ENCODE data around the gene SSPN.
A peak's percentile ranks its signal among the peaks of the same experiment; 100 is the strongest.

SSPN gene

DNA sequence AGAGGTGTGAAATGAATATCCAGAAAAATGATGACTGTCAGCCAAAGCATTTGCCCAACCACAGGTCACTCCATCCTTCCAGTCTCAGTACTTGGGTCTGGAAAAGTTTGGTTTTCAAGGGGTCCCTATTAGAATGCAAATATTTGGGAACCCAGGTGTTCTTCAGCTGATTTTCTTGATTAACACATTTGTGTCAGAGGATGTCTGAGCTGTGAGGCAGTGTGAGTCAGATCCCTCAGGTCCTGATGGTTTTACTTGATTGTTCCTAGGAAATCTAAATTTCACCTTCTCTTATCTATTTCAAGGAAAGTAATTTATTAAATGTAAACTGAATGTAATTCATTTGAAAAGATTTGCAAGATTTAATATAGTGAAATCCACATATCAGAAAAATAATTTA is 71.5 kb downstream of the SSPN start:
- no peak for DNase-seq (ENCODE audit: low read depth)

DNA sequence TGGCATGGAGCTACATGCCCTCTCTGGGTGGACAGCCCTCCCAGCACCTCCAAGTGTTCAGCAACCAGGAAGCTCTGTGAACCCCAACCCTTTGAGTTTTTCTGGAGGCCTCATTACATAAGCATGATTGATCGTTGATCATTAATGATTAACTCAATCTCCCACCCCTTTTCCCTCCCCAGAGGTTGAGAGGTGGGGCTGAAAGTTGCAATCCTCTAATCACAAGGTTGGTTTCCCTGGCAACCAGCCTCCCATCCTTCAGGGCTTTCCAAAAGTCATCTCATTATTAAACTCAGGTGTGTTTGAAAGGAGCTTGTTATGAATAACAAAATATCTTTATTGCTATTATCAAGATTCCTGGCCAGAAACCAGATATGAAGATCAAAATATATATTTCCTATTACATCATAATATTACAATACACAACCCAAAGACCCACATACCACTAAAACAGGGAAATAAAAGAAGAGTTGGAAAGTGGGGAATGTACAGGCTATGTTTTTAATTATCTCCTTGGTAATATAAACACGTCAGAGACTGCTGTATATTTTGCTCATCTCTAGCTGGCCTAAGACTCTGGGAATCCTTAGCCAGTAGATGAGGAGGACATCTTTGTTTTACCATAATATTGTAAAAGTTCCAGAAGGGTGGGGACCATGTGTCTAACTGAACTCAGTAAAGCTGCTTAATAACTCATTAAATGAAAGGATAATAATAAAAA is 73.6 kb downstream of the SSPN start:
- no peak for DNase-seq (ENCODE audit: low read depth)

DNA sequence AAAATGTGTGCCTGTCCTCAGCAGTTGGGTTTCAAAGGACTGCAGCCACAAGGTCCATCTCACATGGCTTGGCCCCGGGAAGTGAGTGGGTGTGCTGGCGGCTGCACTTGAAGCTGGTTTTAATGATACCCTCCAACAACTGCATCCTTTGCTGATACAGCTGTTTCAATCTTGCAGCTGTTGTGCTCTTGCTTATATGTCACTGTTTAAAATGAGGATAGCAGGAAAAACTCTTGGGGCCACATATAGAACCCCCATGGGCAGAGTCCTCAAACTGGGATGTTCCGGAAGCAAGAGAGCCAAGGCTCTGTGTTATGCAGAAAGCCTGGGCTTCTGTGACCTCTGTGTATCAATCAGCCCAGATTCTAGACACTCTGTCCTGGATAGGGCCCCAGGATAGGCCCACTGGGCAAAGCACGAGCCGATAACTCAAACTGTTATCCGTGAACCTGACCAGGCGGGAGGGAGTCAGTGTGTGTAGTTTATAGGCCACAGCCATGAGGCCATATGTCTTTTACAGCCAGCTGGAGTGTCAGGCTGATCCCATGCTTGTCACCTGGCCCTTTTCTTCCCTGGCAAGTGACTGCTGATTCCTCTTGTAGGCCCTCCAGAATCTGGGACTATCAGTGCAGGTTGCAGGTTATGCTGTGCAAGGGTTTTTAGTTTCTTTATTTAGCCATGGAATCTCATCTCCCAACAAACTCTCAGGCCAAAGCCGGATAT is 74.3 kb downstream of the SSPN start:
- no peak for DNase-seq (ENCODE audit: low read depth)

DNA sequence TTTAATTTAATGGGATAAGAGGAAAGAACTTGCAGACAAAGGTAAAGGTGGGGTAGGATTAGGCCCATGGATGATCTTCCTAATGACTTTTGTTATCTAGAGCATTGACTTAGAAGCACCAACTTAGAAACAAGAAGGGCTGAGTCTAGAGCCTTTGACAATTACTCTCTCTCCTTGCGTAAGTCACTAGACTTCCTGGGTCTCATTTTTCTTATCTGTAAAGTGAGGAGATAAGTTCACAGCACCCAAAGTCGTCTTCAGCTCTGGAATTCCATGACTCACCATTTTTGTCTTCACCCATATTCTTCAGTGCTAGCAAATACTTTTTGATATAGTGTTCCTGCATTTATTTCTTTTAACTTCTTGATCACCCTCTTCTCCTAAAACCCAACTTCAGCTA is 75.7 kb downstream of the SSPN start:
- no peak for DNase-seq (ENCODE audit: low read depth)

DNA sequence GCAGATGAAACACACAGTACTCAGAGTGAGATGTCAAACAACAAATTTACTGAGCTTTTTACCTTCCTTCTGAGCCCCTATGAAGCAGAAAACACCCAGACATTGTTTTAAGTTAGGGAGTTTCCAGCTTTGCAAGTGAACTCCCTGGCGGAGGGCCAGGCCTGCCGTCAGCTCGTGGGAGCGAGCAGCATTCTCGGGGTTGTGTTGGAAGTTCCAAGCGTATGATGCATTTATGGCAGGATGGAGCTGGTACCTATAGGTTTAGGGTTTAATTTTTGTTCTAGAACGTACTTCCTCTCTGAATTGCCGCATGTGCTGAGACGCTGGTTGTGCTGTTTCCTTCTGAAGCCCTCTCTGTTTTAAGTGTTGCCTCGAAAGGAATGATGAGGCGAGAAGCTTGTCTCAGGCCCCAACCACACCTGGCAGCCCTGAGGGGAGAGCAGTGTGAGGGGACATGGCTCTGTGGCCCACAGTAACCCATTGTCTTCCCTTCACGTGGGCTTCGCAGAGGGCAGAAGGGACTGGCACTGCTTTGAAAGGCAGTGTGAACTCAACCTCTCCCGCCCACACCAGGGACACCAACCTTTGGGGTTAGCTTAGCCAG is 76.6 kb downstream of the SSPN start:
- no peak for DNase-seq (ENCODE audit: low read depth)

DNA sequence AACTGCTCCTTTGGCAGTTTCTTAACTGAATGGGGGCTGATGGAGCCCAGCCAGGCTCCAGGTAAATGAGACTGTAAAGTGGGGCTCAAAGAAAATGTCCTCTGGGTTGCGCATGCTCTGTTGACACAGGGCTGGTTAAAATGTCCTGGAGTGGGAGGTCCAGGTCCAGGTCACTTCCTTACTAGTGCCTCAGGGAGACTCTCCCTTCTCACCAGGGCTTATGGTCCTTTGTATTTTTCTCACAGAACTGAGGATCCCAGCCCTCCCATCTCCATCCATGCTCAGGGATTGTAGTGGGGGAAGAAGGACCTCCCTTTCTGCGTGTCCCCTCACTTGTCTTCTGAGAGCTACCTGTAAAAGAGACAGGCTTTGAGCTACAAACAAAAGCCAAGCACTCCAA is 77.5 kb downstream of the SSPN start:
- DNase-seq (ENCODE audit: low read depth), result no peak

DNA sequence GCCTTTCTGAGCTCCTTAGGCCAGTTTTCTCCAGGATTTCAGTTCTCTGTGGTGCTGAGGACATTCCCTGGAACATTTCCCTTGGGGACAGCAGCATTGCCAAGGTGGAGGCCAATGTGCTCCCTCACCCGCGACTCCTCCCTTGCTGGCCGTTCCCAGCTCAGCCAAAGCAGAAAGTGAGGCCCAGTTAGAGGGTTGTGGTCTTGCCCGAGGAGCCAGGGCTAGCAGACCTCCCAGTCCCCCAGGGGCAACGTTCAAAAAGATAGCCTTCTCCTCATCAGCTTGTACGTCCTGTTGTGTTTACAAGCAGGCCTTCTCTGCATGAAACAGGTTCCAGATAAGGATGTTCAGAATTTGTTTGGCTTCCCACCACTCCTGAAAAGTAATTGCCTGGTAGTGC is 78.4 kb downstream of the SSPN start:
- peak; percentile 49 for DNase-seq (ENCODE audit: low read depth)

DNA sequence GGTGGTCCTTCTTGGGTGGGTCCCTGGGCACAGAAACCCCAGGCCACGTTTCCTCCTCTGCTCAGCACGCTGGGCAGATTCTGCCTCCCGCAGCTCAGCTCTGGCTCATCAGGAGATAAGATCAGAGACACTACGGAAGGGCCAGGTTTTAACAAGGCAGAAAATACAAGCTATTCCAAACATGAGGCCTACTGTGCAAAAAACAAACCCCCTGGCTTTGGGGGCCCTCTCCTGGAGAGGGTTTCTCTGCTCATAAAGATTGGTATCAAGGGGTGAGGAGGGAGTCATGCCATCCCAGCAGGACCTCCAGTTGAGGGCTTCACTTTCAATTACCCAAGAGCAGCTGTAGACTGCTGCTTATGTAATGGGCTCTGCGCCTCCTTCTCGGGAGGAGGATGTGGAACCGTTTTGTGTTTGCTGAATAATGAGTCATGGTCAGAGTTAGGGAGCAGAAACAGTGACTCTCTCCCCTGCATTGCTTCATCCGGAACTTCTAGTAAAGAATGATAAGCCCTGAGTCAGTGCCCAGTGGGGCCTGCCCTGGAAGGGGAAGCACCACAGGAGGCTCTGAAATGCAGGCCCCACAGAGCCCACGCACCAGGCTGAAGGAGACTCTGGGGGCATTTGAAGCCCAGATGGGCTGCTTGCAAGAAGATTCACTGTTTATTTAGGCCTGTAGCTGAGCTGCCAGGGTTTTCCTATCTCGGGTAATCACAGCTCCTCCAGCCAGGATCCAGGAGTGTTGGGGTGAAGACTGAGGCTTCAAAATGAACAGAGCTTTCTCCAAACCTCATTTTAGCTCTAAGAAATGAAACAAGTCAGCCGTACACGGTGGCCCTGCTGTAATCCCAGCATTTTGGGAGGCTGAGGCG is 79.3 kb downstream of the SSPN start:
- peak; percentile 94 for DNase-seq (ENCODE audit: low read depth)

DNA sequence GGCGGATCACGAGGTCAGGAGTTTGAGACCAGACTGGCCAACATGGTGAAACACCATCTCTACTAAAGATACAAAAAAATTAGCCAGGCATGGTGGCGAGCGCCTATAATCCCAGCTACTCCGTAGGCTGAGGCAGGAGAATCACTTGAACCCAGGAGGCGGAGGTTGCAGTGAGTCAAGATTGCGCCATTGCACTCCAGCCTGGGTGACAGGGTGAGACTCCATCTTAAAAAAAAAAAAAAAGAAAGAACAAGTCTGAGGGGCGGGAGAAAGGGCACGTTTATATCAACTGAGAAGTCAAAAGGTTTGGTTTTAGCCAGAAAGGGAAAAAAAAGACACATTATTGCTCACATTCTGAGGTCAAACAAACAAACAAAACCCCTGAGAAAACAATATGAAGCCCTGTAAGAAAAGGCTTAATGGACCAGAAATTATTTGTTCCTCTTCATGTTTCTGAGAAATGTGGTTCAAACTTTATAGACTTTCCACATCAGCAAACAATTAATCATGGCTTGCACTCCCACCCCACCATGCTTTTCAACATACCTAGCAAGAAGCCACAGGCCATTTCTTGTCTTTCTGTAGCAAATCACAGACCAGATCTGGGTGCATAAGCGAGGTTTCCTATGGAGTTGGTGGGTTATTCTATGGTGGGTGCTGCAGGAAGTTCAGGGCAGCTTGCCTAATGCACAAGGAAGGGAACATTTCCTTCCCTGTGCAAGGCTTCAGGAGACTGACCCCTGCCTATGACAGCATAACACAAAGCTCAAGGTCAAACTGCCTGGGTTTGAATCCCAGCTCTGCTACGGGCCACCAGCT is 80.1 kb downstream of the SSPN start:
- DNase-seq (ENCODE audit: low read depth), result no peak

DNA sequence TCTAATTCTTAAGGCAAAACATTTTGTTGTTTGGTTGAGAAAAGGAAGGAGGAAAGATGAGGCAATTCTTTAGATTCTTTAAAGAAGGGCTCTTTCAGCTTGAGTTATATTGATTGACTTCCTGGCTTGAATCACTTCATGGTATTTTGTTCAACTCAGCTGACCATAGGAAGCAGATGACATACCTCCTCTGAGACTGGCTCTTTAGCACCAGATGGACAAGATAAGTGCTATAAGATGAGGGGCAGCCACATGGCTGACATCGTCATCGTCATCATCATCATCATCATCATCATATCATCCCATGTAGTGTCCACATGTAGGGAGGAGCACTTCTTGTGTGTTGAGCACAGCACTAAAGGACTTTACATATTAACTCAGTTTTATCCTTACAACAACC is 81.3 kb downstream of the SSPN start:
- DNase-seq (ENCODE audit: low read depth), result no peak

DNA sequence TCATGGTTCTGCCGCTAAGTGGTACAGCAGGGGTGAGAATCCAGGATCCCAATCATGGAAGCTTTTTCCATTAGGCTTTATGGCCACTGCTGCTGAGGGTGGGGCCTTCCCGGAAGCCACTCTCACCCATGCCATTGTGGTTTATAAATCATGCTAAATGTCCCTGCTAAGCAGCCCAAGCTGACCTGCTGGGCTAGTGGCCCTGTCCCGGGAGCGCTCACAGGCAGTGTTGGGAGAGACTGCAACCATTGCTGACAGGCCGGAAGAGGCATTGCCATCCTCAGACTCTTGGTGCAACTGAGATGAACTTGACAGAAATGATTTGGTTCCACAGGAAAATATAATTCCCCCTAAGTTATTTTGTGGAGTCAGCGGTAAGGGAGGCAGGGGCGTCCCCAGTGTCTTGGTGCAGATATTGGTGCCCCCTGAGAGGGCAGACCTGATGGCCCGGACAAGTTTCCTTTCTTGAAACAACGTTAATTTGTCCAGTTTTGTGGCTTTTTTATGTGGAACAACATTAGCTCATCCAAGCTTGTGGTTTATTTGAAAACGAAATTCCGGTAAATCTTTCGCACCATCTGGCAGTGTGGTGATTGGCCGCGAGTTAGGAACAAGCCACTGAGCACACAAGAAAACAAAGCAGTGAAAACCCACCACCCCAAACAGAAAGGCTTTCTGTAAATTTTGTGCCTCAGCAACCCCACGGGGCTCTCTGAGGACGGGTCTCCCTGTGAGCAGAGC is 82.3 kb downstream of the SSPN start:
- DNase-seq (ENCODE audit: low read depth), result no peak

DNA sequence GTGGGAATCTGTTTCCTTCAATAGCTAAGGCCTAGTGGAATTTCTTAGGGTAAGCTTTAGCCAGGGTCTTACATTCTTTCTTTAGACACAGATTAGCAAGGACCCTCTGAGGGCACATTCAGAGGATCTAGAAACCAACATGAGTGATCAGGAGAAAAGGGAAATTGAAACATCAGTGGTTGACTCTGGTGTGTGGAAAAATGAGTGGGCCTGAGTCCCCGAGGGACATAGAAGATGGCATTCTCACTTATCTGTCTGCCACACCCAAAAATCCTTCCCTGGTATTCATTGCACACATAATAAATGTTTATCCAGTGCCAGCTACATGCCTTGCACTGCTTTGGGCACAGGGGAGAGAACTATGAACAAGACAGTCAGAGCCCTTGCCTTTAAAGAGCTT is 82.9 kb downstream of the SSPN start:
- no peak for DNase-seq (ENCODE audit: low read depth)

DNA sequence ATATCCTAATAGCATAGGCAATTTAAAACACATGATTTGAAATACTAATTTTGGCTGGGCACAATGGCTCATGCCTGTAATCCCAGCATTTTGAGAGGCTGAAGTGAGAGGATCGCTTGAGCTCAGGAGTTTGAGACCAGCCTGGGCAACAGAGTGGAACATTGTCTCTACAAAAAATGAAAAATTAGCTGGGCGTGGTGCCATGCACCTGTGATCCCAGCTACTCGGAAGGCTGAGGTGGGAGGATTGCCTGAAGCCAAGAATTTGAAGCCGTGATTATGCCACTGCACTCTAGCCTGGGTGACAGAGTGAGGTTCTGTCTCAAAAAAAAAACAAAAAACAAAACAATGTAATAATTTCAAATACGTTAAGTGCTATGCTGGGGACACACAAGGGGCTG is 83.3 kb downstream of the SSPN start:
- no peak for DNase-seq (ENCODE audit: low read depth)

DNA sequence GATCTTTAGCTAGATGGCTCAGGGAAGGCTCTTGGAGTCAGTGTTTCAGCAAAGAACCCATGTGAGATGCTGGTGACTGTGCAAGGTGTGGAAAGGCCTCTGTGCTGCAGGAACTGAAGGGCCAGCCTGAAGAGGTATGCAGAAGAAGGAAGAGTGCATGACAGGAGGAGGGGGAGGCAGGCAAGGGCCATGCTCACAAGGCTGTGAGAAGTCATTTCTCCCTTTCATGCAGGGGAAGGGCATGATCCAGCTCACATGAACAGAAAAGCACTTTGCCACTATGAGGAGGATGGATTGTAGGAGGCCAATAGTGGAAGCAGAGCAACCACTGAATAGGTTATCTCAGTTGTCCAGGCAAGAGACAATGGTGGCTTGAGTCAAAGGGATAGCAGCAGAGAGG is 83.7 kb downstream of the SSPN start:
- peak; percentile 41 for DNase-seq (ENCODE audit: low read depth)

DNA sequence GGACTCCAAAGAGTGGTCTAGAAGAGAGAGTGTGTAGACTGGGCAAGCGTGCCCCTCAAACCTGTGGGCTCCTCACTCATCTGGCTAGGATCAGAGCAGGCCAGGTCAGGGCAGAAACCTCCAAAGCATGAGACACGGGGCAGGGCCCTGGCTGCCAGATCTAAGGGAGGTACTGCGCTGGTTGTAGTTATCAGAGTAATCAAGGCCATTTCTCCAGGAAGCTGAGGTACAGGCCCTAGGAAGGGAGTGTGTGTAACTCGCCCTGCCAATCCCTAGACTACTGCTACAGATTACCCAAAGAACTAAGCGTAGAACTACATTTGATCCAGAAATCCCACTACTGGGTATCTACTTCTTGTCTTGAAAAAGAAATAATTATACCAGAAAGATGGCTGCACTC is 84.5 kb downstream of the SSPN start:
- no peak for DNase-seq (ENCODE audit: low read depth)

DNA sequence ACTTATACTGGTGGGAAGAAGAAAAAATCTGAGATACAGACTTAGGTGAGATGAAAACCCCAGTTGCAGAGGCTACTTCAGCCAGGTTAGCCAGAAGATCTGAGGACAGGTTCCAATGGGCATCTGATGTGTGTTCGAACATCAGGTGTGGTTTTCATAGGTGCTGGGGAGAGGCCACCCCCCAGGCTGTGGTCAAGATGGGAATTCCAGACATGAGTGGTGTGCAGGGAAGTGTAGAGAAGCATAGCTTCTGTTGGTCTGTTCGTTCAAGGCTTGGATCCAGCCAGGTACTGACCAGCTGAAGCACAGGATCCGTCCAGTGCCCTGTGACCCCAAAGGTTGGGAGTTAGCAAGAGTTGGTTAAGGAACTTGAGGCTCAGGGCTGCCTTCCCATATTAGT is 85.5 kb downstream of the SSPN start:
- DNase-seq (ENCODE audit: low read depth), result no peak

DNA sequence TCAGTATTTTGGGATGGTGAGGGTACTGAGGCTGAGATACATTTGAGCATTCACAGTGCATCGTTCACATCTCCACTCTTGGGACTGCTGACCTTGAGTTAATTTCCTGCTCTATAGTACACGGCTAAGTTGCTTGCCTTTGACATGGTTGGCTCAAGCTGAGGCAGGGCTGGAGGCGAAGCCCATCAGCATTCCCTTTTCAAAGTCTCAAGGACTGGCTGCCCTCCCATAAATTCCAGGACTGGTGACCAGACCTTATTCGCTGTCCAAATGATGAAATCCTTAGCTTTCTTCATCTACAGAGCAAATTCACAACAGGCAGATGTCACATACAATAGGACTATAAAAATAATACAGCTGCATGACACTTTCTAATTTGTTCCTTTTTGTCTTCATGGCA is 85.9 kb downstream of the SSPN start:
- DNase-seq (ENCODE audit: low read depth), result no peak

DNA sequence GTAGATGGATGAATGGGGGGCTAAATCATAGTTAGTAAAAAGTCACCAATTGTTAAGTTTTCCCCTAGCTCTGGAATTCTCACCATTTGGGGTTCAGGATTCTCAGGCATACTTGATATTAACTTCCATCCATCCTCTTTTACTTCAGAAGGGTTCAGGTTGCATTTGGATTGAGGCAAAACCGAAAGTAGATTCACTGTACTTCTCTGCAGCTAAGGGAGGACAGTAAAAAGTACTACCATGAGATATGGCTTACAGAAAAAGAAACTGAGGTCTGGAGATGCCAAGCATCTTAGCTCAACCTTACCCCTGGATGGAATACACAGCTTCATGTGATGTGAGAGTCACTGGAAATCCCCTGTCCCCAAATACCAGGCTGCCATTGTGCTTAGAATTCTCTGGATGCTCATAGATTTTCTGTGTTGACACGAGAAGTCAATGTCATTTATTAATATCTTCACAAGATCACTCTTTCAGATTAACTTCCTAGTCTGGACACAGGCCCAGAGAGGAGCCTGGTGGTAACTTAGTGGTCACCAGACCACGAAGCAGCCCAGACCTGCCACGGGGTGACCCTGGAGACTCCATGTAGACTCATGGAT is 87.1 kb downstream of the SSPN start:
- no peak for DNase-seq (ENCODE audit: low read depth)

DNA sequence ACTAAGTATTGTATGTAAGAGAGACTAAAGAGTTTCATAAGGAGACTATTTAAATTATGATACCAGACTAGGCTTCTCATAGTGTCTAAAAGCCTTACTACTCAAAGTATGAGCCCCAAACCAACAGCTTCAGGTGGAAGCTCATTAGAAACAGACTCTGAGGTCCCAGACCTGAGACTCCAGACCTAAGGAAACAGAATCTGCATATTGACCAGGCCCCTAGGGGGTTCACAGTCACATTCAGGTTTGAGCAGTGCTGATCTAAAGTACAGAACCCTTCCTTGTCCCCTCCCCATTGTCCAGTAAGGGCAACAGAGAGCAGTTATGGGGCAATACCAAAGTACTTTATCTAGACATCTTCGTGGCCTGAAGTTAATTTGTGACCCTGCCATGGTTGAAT is 87.7 kb downstream of the SSPN start:
- no peak for DNase-seq (ENCODE audit: low read depth)

DNA sequence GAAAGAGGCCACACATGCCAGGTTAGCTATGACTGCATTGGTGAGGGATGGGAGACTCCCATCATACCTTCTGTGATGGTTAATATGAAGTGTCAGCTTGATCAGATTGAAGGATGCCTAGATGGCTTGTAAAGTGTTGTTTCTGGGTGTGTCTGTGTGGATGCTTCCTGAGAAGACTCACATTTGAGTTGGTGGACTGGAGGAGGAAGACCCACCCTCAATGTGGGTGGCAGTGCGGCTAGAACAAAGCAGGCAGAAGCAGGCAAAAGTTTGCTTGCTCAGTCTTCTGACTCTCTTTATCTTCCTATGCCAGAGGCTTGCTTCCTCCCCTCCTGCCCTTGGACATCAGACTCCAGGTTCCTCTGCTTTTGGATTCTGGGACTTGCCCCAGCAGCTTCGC is 88.2 kb downstream of the SSPN start:
- no peak for DNase-seq (ENCODE audit: low read depth)

DNA sequence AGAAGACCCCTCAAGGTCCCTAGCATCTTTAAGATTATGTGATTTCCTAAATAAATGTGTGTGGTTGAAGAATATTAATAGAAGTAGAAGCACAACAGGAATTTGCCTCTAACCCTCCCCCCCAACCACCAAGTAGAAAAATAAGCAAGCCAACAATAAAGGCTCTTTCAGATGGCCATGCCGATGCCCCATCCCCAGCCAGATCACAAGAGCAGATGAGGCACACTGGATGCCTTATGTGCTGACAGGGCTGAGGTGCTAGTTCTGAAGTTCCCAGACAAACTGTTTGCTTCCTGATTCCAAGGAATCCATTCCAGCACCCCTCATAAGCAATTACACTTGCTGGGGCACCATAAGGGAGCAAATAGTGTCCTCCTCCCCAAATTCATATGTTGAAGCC is 90.0 kb downstream of the SSPN start:
- no peak for DNase-seq (ENCODE audit: low read depth)
